ENCODE results near the gene PPM1L. TPM values are rescaled to one million over a fixed set of nuclear protein-coding genes. Genes with fewer than 3 reads are reported as not detected.

Gene PPM1L
- total RNA-seq, 1 donor from 2014 or later = 8.5 TPM

DNA sequence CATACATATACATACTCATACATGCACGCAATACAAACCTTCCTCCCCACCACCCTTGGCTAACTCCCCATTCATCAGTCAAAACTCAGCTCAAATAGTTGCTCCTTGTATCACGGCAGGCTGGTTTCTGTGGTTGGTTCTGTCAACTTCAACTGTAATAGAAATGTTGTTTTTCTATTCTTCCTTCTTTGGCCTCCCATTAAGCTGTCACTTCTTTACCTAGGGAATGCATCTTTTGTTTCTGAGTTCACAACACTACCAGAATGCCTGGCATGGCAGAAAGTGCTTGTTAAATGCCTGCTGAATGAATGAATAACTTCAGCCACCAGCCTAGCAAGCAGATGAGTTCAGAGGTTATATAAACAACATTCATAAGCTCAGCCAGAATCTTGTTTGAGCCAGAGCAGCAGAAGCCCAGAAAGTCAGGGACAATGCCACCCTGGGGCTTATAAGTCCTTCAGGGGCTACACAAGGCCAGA, 286.0 kb downstream of the PPM1L start:
- H3K4me3 Mint-ChIP-seq (ENCODE audit: unreplicated experiment) = no peak overlapping the region
- H3K9me3 Mint-ChIP-seq (ENCODE audit: low read depth) = no peaks in the 10 kb centered on the region
- TF ChIP-seq, protein P1, sequence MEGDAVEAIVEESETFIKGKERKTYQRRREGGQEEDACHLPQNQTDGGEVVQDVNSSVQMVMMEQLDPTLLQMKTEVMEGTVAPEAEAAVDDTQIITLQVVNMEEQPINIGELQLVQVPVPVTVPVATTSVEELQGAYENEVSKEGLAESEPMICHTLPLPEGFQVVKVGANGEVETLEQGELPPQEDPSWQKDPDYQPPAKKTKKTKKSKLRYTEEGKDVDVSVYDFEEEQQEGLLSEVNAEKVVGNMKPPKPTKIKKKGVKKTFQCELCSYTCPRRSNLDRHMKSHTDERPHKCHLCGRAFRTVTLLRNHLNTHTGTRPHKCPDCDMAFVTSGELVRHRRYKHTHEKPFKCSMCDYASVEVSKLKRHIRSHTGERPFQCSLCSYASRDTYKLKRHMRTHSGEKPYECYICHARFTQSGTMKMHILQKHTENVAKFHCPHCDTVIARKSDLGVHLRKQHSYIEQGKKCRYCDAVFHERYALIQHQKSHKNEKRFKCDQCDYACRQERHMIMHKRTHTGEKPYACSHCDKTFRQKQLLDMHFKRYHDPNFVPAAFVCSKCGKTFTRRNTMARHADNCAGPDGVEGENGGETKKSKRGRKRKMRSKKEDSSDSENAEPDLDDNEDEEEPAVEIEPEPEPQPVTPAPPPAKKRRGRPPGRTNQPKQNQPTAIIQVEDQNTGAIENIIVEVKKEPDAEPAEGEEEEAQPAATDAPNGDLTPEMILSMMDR (IDR thresholded peaks at IDR 0.05) = no peak
- peak overlapping the region; percentile 68 for H3K27ac Mint-ChIP-seq (ENCODE audit: unreplicated experiment)
- H3K4me1 Mint-ChIP-seq (ENCODE audit: low read depth) = peaks cover 20% of the 10 kb centered on the region
- DNase-seq (ENCODE audit: low spot score) = no peak
- H3K27me3 Mint-ChIP-seq (ENCODE audit: low read depth) = no peaks in the 10 kb centered on the region
- H3K36me3 Mint-ChIP-seq (ENCODE audit: low read depth) = peaks cover 2% of the 10 kb centered on the region

DNA sequence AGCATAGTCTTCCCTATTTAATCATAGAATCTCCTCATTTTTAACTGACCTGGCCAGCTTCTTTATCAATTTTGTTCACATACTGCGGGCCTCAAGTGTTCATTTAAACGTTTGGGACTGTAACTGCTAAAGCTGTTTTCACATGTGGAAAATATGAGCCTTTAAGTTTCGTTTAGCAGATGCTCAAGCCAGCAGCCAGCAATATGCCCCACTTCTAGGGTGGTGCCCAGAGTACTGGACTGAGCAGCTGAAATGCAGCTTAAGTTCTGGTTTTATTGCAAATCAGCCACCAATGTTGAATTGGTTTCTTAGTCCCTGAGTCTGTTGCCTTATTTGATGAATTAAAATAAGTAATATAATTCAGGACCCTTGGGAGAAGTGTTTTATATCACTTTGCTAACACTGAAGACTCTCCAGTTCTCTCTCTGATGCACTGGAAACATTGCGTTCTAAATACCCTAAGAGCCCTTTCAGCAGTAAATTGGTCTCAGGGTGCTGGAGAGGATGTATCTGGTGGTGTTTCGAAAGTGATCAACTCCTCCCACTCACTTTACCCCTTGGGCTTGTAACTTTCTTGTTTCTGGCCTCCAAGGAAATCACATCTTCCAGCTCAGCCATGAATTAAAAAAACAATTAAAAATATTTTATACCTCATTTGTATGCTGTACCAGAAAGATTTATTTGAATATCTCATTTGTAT, 287.5 kb downstream of the PPM1L start:
- peaks cover 2% of the 10 kb centered on the region for H3K9me3 Mint-ChIP-seq (ENCODE audit: low read depth)
- H3K27ac Mint-ChIP-seq (ENCODE audit: unreplicated experiment) = no peak overlapping the region
- no peak for DNase-seq (ENCODE audit: low spot score)
- TF ChIP-seq, protein P1 (IDR thresholded peaks at IDR 0.05) = no peak
- no peaks in the 10 kb centered on the region for H3K27me3 Mint-ChIP-seq (ENCODE audit: low read depth)
- H3K36me3 Mint-ChIP-seq (ENCODE audit: low read depth) = peaks cover 2% of the 10 kb centered on the region
- H3K4me3 Mint-ChIP-seq (ENCODE audit: unreplicated experiment) = no peak overlapping the region
- peaks cover 18% of the 10 kb centered on the region for H3K4me1 Mint-ChIP-seq (ENCODE audit: low read depth)

DNA sequence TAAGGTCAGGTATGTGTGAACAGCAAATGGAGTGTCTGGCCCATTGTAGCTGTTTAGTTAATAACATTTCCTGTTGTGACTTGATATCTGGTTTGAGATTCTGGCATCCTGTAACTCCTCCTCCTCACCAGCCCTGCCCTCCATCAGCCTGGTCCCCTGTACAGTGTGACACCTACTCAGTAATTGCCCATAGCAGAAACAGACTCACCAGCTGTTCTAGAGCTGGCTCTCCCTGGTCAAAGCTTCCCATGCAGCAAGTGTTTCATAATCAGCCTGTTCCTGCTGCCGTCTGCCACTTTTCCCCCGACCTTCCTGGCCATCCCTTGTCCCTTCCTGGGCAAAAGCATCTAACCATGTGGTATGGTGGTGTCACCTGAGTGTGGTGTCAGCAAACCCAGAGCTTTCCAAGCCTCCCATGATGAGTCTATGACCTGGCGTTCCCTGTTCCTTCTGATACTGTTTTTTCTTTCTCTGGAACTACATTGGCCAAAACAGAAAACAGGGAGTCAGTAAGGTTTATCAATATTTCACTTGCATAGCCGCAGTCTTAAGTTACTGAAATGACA, 293.7 kb downstream of the PPM1L start:
- Mint-ChIP-seq H3K4me1 (ENCODE audit: low read depth) (no peaks in the 10 kb centered on the region), H3K27ac (ENCODE audit: unreplicated experiment) (no peak overlapping the region), H3K4me3 (ENCODE audit: unreplicated experiment) (no peak overlapping the region)

DNA sequence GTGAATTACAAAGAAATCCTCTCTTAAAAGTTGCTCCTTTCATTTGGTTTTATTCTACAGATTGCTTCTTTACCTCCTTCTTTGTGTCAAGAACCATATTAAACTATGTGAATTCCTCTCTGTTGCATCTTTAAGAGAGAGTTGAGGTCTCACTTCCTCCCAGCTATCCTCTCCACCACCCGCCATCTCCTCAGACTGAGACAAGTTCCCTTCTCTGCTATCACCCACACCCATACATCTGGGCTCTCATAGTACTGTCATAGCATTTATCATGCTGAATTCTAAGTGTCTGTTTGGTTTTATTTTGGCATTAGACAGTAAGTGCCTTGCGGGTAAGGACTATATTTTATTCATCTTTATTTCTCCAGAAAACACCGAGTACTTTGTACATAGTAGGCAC, 294.9 kb downstream of the PPM1L start:
- DNase-seq (ENCODE audit: low spot score) = no peak
- Mint-ChIP-seq H3K9me3 (ENCODE audit: low read depth) (peaks cover 2% of the 10 kb centered on the region), H3K4me3 (ENCODE audit: unreplicated experiment) (no peak overlapping the region), H3K27ac (ENCODE audit: unreplicated experiment) (no peak overlapping the region), H3K4me1 (ENCODE audit: low read depth) (no peaks in the 10 kb centered on the region), H3K27me3 (ENCODE audit: low read depth) (no peaks in the 10 kb centered on the region), H3K36me3 (ENCODE audit: low read depth) (peaks cover 1% of the 10 kb centered on the region)
- TF ChIP-seq, protein P1 (IDR thresholded peaks at IDR 0.05) = no peak

More for the DNA sequence above, 293.7 kb downstream of the PPM1L start:
- Mint-ChIP-seq H3K9me3 (ENCODE audit: low read depth) (peaks cover 2% of the 10 kb centered on the region), H3K36me3 (ENCODE audit: low read depth) (peaks cover 3% of the 10 kb centered on the region), H3K27me3 (ENCODE audit: low read depth) (no peaks in the 10 kb centered on the region)
- no peak for DNase-seq (ENCODE audit: low spot score)
- TF ChIP-seq, protein P1 (IDR thresholded peaks at IDR 0.05) = no peak

DNA sequence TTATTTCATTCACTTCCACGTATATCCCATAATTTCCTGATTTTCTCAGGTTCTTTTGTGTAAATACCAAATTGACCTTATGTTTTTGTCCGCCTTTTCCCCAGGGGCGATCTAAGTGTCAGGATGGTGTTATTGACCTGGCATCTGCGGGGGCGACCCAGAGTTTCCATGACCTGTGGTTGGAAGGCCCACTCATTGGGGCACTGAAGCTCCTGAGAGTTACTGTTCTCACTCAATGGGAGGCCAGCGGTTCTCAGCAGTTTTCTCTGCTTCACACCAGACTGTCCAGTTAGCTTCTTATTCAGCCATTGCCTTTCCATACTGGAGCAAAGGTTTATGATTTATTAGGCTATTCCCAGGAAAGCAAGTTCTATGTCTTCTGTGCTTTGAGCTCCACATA, 295.8 kb downstream of the PPM1L start:
- no peaks in the 10 kb centered on the region for H3K4me1 Mint-ChIP-seq (ENCODE audit: low read depth)
- H3K36me3 Mint-ChIP-seq (ENCODE audit: low read depth) = peaks cover 1% of the 10 kb centered on the region
- no peak overlapping the region for H3K4me3 Mint-ChIP-seq (ENCODE audit: unreplicated experiment)
- H3K27ac Mint-ChIP-seq (ENCODE audit: unreplicated experiment) = no peak overlapping the region
- DNase-seq (ENCODE audit: low spot score) = no peak
- no peaks in the 10 kb centered on the region for H3K27me3 Mint-ChIP-seq (ENCODE audit: low read depth)
- TF ChIP-seq, protein P1 (IDR thresholded peaks at IDR 0.05) = no peak
- peaks cover 2% of the 10 kb centered on the region for H3K9me3 Mint-ChIP-seq (ENCODE audit: low read depth)
